NCI-H2029 (cell line): Measurements from ENCODE around the gene SNX1.
"Not testable (repeated sequence)": the region's sequence is repeated elsewhere in the genome, so short reads cannot be mapped to it uniquely, and the experiment has no call there.

Experiments used
- DNase-seq: peaks from one replicate; lab custom pipeline; 2025; lab: John Stamatoyannopoulos, UW

The SNX1 gene

GRCh38 chr15:64095795-64096667 is at the start of gene SNX1:
SNX1 (plus strand) TSS chr15:64095982; CDS start chr15:64096014, 32 bp downstream.
- peak; percentile 79 for DNase-seq

GRCh38 chr15:64046421-64047153 is 49.2 kb upstream of the SNX1 start, which contains the start of gene DAPK2:
DAPK2 (minus strand) TSS chr15:64046485; CDS start chr15:64040261, 6,224 bp downstream.
- peak; percentile 14 for DNase-seq

- no peak for DNase-seq
These were observed 46.9 kb upstream of the SNX1 start for GRCh38 chr15:64048781-64049460.

- peak; percentile 84 for DNase-seq
These were observed 45.3 kb upstream of the SNX1 start for GRCh38 chr15:64050281-64051092.

GRCh38 chr15:64051093-64051402 is 44.7 kb upstream of the SNX1 start:
- DNase-seq = no peak

- DNase-seq = no peak
These were observed 44.1 kb upstream of the SNX1 start for GRCh38 chr15:64051407-64052259.

- no peak for DNase-seq
These were observed 42.8 kb upstream of the SNX1 start for GRCh38 chr15:64052925-64053491.

- DNase-seq = not testable (repeated sequence)
These were observed 42.1 kb upstream of the SNX1 start for GRCh38 chr15:64053674-64054073.

- DNase-seq = no peak
These were observed 37.5 kb upstream of the SNX1 start for GRCh38 chr15:64058279-64058678.

GRCh38 chr15:64059104-64059503 is 36.7 kb upstream of the SNX1 start:
- DNase-seq = not testable (repeated sequence)

GRCh38 chr15:64060716-64061115 is 35.1 kb upstream of the SNX1 start:
- no peak for DNase-seq

GRCh38 chr15:64066451-64066850 is 29.3 kb upstream of the SNX1 start:
- DNase-seq = no peak

- DNase-seq = peak; percentile 12
These were observed 28.2 kb upstream of the SNX1 start for GRCh38 chr15:64067564-64068030.

- DNase-seq = no peak
These were observed 27.6 kb upstream of the SNX1 start for GRCh38 chr15:64068133-64068532.

- DNase-seq = no peak
These were observed 25.7 kb upstream of the SNX1 start for GRCh38 chr15:64070106-64070505.

GRCh38 chr15:64070965-64071851 is 24.6 kb upstream of the SNX1 start:
- no peak for DNase-seq

GRCh38 chr15:64071931-64072765 is 23.6 kb upstream of the SNX1 start:
- no peak for DNase-seq

- no peak for DNase-seq
These were observed 23.0 kb upstream of the SNX1 start for GRCh38 chr15:64072812-64073211.
